Ishikawa (cell line): ENCODE data around the gene KRT39.
A peak's percentile ranks its signal among the peaks of the same experiment; 100 is the strongest.

ENCODE experiments used
- EGR1 ChIP-seq: IDR thresholded peaks from 2 replicates; pipeline ENCODE4 v1.6.1; 2012
- MAX ChIP-seq: IDR thresholded peaks from 2 replicates; pipeline ENCODE4 v1.6.1; 2012
- TAF1 ChIP-seq: IDR thresholded peaks from 2 replicates; pipeline ENCODE4 v1.6.1; 2012; ENCODE audit warnings: low read depth, mild to moderate bottlenecking
- TEAD4 ChIP-seq: IDR thresholded peaks from 2 replicates; pipeline ENCODE4 v1.6.1; 2012
- YY1 ChIP-seq: IDR thresholded peaks from 2 replicates; pipeline ENCODE4 v1.6.1; 2012; ENCODE audit warnings: low read depth
- ZBTB7A ChIP-seq: IDR thresholded peaks from 2 replicates; pipeline ENCODE4 v1.6.1; 2012; ENCODE audit warnings: low read depth

- TF ChIP-seq YY1 (no peak), EGR1 (peak; percentile 74), MAX (peak; percentile 79), TEAD4 (peak; percentile 48), TAF1 (no peak), ZBTB7A (no peak)
Observed at GRCh38 chr17:40937384-40937819, 29.3 kb downstream of the KRT39 start, which contains the start of gene KRT23.
